PC-3 (cell line): ENCODE results near the gene OSBPL7. TPM values are rescaled to one million over a fixed set of nuclear protein-coding genes. Genes with fewer than 3 reads are reported as not detected.

Experiments
- ATAC-seq: fragments of 200-7000 bp; cut with Tn5 transposase; 2 replicates; pipeline ENCODE4 v1.9.1; 2020; ENCODE audit warnings: mild to moderate bottlenecking, moderate library complexity
- BruUV-seq: library from RNA; stranded (reverse); fragments of 400-500 nt; replicated peaks from 2 replicates; lab custom pipeline; 2021; lab: Mats Ljungman, UMichigan
- CTCF ChIA-PET: fragments of 300-600 bp; sonication (Branson Sonifier 250); formaldehyde crosslinking; loops from one replicate; lab custom pipeline; 2022; ENCODE audit warnings: antibody characterized with exemption; lab: Charles Lee
- POLR2A ChIA-PET: fragments of 300-600 bp; sonication (Branson Sonifier 250); formaldehyde crosslinking; loops from one replicate; lab custom pipeline; 2022; ENCODE audit warnings: antibody characterized with exemption; ENCODE audit not compliant: unreplicated experiment; lab: Charles Lee
- DNase-seq: peaks from one replicate; pipeline ENCODE4 v3.0.0-alpha.2; 2015
- H2AFZ ChIP-seq: fragments of 300-600 bp; sonication (generic); 2 replicates; pipeline ENCODE4 v1.6.0; 2016; ENCODE audit warnings: antibody characterized with exemption, low read length
- H3F3A ChIP-seq: fragments of 300-600 bp; sonication (generic); one replicate; pipeline ENCODE4 v1.6.0; 2017; ENCODE audit warnings: antibody characterized with exemption, low read length, control low read depth, mild to moderate bottlenecking; ENCODE audit not compliant: unreplicated experiment
- H3K27ac ChIP-seq: fragments of 300-600 bp; sonication (generic); 2 replicates; pipeline ENCODE4 v1.5.1; 2016; ENCODE audit warnings: mild to moderate bottlenecking, low read length
- H3K27me3 ChIP-seq: fragments of 300-600 bp; sonication (generic); 2 replicates; pipeline ENCODE4 v1.6.1; 2016; ENCODE audit warnings: low read length, mixed read lengths
- H3K36me3 ChIP-seq: fragments of 300-600 bp; sonication (generic); 2 replicates; pipeline ENCODE4 v1.6.1; 2016; ENCODE audit warnings: low read depth, mixed run types, low read length, mixed read lengths
- H3K4me1 ChIP-seq: fragments of 300-600 bp; sonication (generic); 2 replicates; pipeline ENCODE4 v1.5.1; 2016; ENCODE audit warnings: low read length; ENCODE audit not compliant: insufficient read depth
- H3K4me2 ChIP-seq: fragments of 300-600 bp; sonication (generic); 2 replicates; pipeline ENCODE4 v1.6.0; 2016; ENCODE audit warnings: low read length
- H3K4me3 ChIP-seq: fragments of 300-600 bp; sonication (generic); 2 replicates; pipeline ENCODE4 v1.5.1; 2016; ENCODE audit warnings: mild to moderate bottlenecking, low read length, mixed read lengths
- H3K79me2 ChIP-seq: fragments of 300-600 bp; sonication (generic); 2 replicates; pipeline ENCODE4 v1.6.1; 2017; ENCODE audit warnings: low read length, mixed read lengths
- H3K9ac ChIP-seq: fragments of 300-600 bp; sonication (generic); 2 replicates; pipeline ENCODE4 v1.6.0; 2016; ENCODE audit warnings: mild to moderate bottlenecking, low read length
- H3K9me2 ChIP-seq: fragments of 300-600 bp; sonication (generic); replicated peaks from 2 replicates; pipeline ENCODE4 v1.6.1; 2016; ENCODE audit warnings: mixed run types, low read length, mixed read lengths
- H3K9me3 ChIP-seq: fragments of 300-600 bp; sonication (generic); 2 replicates; pipeline ENCODE4 v1.6.1; 2016; ENCODE audit warnings: low read length, mixed read lengths
- H4K20me1 ChIP-seq: fragments of 300-600 bp; sonication (generic); 2 replicates; pipeline ENCODE4 v1.6.1; 2016; ENCODE audit warnings: low read length, mixed read lengths
- CTCF ChIP-seq: fragments of 300-600 bp; sonication (generic); conservative IDR thresholded peaks from 2 replicates; pipeline ENCODE4 v1.5.1; 2017; ENCODE audit warnings: antibody characterized with exemption, low read depth, mild to moderate bottlenecking, low read length
- EZH2 ChIP-seq: fragments of 300-600 bp; sonication (generic); IDR thresholded peaks from one replicate; pipeline ENCODE4 v1.6.1; 2017; ENCODE audit warnings: antibody characterized with exemption, mild to moderate bottlenecking, low read length; ENCODE audit not compliant: unreplicated experiment
- EZH2phosphoT487 ChIP-seq: fragments of 300-600 bp; sonication (generic); IDR thresholded peaks from 2 replicates; pipeline ENCODE4 v1.6.1; 2018; ENCODE audit warnings: mild to moderate bottlenecking, antibody characterized with exemption, low read length, borderline replicate concordance
- intact Hi-C: fragments of 100-400 bp; cut with micrococcal nuclease; formaldehyde crosslinking; loops from 2 replicates; pipeline ENCODE4 v1.9.0; 2023
- total RNA-seq: library from RNA; depleted of rRNA; stranded (reverse); fragments of >200 nt; gene quantifications from 2 replicates; pipeline ENCODE4 v1.2.3, GENCODE V29; 2014

Gene OSBPL7
- total RNA-seq, 1 experiment from 2014 or later: 22.1 TPM

GRCh38 chr17:47848198-47848513 lies 26.6 kb upstream of the OSBPL7 start:
- Histone ChIP-seq H3K9ac (no peak overlapping the region), H3K27me3 (no peaks in the 10 kb centered on the region), H2AFZ (no peak overlapping the region), H3K9me2 (no peaks in the 10 kb centered on the region), H3K4me2 (no peak overlapping the region), H3K79me2 (peaks cover 22% of the 10 kb centered on the region), H3K9me3 (no peaks in the 10 kb centered on the region), H3K27ac (no peak overlapping the region), H3K4me1 (peaks cover 16% of the 10 kb centered on the region), H4K20me1 (no peaks in the 10 kb centered on the region), H3K4me3 (no peak overlapping the region), H3F3A (no peaks in the 10 kb centered on the region), H3K36me3 (no peaks in the 10 kb centered on the region)
- TF ChIP-seq EZH2phosphoT487: no peak
- BruUV-seq: no TSS peak
- intact Hi-C loops: no loop called here
- ATAC-seq: no peak
- CTCF ChIA-PET: interaction anchor here (0.6 kb wide), 1 partner anchor 117 kb away, joined by 4 read pairs; no protein-coding TSS in a partner anchor
- POLR2A ChIA-PET: no interaction called here
- DNase-seq: no peak

- Histone ChIP-seq H4K20me1 (no peaks in the 10 kb centered on the region), H3K36me3 (no peaks in the 10 kb centered on the region), H3F3A (no peaks in the 10 kb centered on the region), H3K9ac (no peak overlapping the region), H3K27me3 (no peaks in the 10 kb centered on the region), H3K79me2 (peaks cover 22% of the 10 kb centered on the region), H3K4me2 (no peak overlapping the region), H3K9me3 (no peaks in the 10 kb centered on the region), H3K4me1 (peaks cover 16% of the 10 kb centered on the region), H3K4me3 (no peak overlapping the region), H3K27ac (no peak overlapping the region), H3K9me2 (no peaks in the 10 kb centered on the region), H2AFZ (no peak overlapping the region)
- POLR2A ChIA-PET: no interaction called here
- TF ChIP-seq EZH2phosphoT487 (no peak), EZH2 (no peak), CTCF (peak; percentile 67)
- no peak for ATAC-seq
- DNase-seq: no peak
- CTCF ChIA-PET: interaction anchor here (0.6 kb wide), 1 partner anchor 116 kb away, joined by 4 read pairs; no protein-coding TSS in a partner anchor
- BruUV-seq: no TSS peak
- intact Hi-C loops: no loop called here
Observed at GRCh38 chr17:47847341-47848197, 26.0 kb upstream of the OSBPL7 start.

GRCh38 chr17:47846716-47847340 lies 25.2 kb upstream of the OSBPL7 start:
- no peaks in the 10 kb centered on the region for H3K9me3 ChIP-seq
- H4K20me1 ChIP-seq: no peaks in the 10 kb centered on the region
- ChIA-PET CTCF (interaction anchor here (1.5 kb wide), 1 partner anchor 43 kb away, joined by 5 read pairs; no protein-coding TSS in a partner anchor), POLR2A (no interaction called here)
- no peak overlapping the region for H2AFZ ChIP-seq
- peaks cover 22% of the 10 kb centered on the region for H3K79me2 ChIP-seq
- intact Hi-C loops: no loop called here
- no peaks in the 10 kb centered on the region for H3K36me3 ChIP-seq
- H3K9me2 ChIP-seq: no peaks in the 10 kb centered on the region
- H3F3A ChIP-seq: no peaks in the 10 kb centered on the region
- no peak overlapping the region for H3K4me2 ChIP-seq
- no peak for DNase-seq
- no peak for TF ChIP-seq EZH2phosphoT487
- H3K27me3 ChIP-seq: no peaks in the 10 kb centered on the region
- ATAC-seq: no peak
- H3K4me3 ChIP-seq: no peak overlapping the region
- peaks cover 23% of the 10 kb centered on the region for H3K4me1 ChIP-seq
- BruUV-seq: no TSS peak
- no peak overlapping the region for H3K9ac ChIP-seq
- H3K27ac ChIP-seq: no peak overlapping the region
